ENCODE results near the gene MBD5.

The MBD5 gene

DNA sequence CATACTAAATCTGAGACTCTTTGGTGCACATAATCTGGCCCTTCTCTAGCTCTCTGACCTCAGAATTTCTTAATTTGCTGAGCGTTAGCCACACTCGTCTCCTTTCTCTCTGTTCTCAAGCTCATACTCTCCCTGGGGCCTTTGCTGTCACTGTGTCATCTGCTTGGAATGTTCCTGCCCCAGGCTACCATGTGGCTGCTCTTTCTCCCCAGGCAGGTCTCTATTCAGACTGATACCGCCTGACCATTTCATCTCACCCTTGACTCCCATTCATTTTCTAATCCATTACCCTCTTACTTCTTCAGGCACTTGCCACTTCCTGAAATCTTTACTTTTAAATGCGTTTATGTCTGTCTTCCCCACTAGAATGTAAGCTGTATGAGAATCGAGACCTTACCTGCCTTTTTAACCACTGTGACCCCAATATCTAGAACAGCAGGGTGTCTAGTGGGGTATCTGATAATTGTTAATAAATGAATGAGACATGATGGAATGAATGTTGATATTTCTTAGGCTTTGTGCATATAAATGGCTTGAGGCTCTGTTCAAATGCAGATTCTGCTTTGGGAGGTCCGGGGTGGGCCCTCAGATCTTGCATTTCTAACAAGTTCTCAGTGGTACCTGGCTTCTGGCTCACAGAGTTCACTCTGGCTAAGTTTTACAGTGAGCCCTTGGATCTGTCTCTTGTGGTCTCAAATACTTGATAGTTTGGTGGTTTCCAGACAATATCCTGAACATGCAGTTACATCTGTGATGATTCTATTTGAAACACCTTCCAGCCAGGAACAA, 533.8 kb downstream of the MBD5 start:
- DNase-seq, result no peak

DNA sequence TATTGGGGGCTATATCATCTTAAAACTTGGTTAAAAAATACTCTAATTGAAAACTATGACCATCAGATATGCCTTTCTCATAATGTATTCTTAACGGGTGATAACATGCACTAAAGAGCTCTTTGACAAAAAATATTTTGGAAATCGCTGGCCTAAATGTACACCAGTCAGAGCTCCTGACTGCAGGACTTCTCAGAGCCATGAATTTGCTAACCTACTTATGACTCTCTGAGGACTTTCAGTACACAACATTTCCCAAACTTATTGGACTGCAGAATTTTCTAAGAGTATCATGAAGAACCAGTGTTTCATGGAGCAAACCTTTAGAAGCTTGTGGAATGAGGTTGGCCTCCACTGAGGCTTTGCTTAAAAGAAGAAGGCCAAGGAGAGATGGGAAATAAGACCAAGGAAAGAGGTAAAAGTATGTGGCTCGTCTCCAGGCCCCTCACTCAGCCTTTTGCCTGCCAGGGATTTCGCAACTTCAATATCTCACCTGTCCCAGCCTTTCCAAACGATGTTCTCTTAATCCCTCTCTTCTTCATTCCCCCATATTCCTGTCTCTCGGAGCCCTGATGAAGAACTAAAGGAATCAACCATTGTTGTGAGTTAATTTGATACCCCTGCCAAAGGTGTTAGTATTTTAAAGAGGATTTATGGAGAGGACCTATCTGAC, 534.9 kb downstream of the MBD5 start:
- no peak for DNase-seq

DNA sequence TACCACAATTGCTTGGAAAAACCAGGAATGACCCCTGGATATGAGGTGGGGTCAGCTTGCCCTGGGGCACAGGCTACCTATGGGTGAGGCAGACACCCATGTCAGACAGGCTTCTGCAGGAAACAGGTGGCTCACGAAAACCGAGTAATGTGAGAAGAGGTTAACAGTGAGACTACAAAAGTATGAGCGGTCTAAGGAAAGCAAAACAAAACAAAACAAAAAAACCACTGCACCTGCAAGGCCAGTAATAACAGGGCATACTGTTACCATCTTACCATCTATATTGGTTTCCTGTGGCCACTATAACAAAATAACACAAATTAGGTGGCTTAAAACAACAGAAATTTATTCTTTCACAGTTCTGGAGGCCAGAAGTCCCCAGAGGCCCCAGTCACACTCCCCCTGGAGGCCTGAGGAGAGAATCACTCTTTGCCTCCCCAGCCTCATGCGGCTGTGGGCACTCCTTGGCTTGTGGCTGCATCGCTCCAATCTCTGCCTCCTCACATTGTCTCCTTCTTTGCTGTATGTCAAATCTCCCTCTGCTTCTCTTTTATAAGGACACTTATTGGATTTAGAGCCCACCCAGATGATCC, 537.0 kb downstream of the MBD5 start:
- no peak for DNase-seq

DNA sequence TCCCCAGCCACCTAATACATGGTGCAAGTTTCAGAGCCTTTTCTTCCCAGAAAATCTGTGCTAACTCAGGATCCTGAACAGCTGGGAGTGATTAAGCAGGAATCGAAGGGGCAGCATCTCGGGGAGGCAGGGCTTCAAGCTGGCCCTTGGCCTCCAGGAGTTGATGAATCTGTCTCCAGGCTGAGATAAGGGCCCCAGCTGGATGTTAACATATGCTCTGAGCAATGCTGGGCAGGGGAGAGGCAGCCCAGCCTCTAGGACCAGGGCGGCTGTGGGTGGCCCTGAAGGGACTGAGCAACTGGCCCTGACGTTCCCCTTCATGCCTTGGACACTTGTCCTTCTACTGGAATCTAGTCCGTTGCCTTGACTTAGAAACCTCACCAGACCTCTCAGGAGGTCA, 539.6 kb downstream of the MBD5 start:
- no peak for DNase-seq

DNA sequence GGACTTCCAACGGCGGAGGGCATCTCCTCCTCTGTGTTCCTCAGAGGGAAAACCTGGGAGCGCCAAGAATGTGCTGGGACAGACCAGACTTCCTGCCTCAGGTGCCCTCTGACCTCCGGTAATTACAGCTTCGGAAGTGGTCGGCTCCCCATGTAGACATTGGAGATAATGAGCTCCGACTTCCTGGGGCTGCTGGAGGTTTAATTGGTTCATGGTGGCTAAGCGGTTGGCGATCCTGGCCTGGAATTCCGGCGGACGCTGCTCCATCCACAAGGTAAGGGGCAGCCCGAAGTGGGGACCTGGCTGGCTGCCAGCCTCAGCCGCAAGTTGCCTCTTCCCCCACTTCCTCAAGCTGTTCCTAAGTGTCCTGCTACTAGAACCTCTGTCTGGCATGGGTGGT, 540.5 kb downstream of the MBD5 start:
- DNase-seq, result no peak

DNA sequence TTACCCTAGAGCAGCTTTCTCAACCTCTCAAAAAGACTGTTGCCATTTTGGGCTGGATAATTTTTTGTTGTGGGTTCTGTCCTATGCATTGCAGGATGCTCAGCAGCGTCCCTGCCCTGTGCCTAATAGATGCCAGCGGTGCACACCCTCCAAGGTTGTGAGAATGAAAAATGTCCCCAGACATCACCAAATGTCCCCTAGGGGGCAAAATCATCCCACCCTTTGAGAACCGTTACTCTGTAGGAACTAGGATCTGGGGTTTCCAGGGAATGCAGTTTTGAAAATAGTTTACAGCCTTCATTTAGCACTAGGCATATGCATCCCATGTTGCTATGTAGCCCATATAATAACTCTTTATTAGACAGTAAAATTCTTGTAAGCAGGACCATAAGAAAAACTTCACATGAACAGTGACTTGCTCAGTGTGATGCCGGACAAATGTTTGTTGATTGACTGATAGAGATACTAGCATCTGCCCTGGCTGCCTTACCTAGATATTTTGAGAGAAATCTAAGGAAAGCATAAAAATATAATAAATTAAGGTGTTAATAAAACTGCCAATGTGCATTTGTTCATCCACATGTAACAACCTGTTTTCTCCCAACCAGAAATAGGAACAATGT, 544.5 kb downstream of the MBD5 start:
- no peak for DNase-seq

All from NCI-H1436 treated with DMSO at 0.1 percent for 48 hours (cell line).